Activated naive CD4-positive, alpha-beta T cell treated with Interleukin-2 at 50 U/mL for 16 hours (primary cell): ENCODE results near the gene KNSTRN.

Source experiments
- DNase-seq: peaks from one replicate; pipeline ENCODE4 v3.0.0-alpha.2; 2020

The KNSTRN gene, protein sequence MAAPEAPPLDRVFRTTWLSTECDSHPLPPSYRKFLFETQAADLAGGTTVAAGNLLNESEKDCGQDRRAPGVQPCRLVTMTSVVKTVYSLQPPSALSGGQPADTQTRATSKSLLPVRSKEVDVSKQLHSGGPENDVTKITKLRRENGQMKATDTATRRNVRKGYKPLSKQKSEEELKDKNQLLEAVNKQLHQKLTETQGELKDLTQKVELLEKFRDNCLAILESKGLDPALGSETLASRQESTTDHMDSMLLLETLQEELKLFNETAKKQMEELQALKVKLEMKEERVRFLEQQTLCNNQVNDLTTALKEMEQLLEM

GRCh38 chr15:40382580-40383456 lies at the start of gene KNSTRN:
TSS of gene KNSTRN (plus strand) at chr15:40382721. CDS start at chr15:40382836, 115 bp downstream.
- DNase-seq = peak; percentile 93

DNA sequence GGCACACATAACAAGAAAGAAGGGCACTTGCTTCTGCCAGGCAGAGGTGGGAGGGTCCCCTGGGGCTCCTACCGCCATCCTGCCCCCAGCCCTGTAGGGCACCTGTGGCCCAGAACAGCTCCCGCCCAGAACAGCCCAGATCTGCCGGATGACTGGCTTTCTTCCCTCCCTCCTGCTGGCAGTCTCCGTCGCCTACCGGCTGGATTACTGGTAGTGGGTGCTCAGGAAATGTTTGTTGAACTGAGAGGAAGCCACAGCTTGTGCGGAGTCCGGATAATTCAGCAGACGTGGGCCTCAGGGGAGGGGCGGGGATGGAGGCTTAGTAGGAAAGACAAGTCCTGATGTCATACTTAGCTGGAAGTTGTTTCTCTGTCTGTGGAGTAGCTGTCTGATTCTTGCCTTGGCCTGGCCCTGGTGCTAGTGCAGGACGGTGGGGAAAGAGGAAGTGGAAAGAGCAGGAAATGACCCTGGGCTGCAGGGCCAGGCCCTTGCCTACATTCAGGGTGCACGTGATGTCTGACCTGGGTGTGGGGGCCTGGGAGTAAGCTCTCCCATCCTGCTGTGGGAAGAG lies 48.5 kb upstream of the KNSTRN start:
- DNase-seq = no peak

DNA sequence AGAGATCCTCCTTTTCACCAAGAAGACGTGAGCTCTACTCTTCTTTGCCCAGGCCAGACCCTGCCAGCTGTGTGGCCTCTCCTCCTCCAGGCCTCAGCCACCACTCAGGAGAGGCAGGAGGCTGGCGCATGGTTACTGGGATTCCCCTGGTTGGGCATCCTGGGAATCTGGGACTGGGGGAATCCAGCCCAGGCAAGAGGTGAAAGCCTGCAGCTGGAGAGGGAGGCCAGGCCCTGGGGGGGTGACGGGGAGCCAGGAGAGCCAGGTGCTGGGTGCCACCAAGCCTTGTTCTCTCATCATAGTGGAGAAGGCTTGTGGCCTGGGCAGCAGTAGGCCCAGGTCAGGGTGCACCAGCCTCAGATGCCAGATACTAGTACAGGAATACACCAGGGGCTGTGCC lies 48.0 kb upstream of the KNSTRN start:
- no peak for DNase-seq

DNA sequence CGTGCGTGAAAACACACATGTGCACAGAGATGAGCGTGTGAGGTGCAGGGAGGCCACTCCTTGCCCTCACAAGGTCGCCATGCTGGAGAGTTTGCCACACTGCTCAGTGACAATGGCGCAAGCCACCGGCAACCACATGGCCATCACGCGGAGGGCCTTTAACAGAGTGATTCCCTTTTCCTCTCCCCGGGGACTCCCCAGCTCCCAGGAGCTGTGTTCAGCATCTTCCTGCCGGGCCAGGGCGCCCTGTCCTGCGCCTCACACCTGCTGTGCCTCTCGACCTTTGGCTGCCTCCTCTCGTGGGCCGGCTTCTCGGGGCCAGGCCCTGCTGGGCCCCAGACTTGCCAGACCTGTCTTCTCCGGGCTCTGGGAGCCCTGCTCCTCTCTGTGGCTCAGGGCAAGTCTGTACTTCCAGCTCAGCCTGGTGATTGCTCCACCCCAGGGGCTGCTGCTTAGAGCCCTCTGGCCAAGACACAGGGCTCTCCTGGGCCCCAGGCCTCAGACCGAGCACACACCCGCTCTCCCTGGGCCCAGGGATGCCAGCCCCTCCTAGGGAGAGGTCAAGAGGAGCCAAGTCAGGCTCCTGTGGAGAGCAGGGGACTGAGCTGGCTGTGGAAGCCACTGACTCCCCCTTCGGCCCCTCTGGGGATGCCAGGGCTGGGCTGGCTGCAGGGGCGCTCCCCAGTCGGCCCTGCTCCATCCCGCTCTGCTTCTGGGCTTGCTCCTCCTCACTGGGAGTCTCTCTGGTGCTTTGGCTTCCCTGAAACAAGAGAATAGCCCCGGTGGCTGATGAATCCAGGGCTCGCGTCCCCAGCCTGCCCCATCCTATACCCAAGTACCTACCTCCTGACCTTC lies 47.4 kb upstream of the KNSTRN start:
- no peak for DNase-seq

DNA sequence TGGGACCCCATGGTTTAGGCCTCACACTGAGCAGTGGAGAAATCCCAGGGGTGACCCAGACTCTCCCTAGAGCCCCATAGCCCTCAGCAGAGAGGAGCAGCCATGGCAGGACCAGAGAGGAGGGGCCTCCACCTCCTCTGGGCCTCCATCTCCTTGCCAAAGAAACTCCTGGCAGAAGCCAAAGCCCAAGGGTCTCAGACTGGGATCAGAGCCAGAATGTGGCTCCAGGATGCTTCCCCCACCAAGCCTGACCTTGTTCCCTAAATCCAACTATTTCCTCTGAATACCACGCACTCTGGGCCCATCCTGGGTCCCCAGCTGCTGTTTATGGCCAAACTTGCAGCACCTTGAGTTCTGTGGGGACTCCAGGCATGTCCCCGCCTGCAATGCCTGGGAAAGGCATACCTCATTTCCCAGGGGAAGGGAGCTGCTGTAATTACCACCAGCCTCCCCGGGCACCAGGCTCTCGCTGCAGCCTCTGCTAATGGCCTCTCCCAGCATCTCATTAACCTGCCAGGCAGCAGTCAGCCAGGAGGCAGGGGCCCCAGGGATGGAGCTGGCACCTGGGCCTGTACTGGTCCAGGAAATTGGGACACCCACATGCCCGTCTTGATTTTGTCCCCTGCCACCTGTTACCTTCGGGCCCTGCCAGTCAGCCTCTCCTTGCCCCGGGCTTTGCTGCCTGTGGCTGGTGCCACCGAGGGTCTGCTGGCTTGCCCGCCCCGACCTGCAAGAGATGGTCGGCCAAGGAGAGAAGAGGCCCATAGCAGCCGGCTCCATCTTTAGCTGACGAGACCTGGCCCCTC lies 46.4 kb upstream of the KNSTRN start:
- DNase-seq = no peak

DNA sequence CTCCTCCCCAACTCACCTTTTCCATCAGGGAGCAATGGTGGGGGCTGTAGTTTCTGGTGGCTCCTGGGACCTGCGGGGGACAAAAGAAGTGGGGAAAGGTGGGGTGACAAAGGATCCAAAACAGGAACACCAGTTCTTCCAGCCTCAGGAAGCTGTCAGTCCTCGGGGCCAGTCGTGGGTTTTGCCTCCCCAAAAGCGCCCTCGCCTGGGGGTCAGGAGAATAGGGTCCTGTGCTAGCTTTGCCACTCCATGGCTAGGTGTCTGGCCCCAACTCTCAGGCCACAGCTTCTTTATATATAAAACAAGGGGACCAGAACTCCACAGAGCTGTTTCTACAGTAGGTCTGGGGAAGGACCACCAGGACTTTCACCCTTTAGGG lies 45.8 kb upstream of the KNSTRN start:
- no peak for DNase-seq

- DNase-seq = no peak
Observed at GRCh38 chr15:40337597-40337996, 44.9 kb upstream of the KNSTRN start.

GRCh38 chr15:40338041-40338657 lies 44.4 kb upstream of the KNSTRN start:
- DNase-seq = peak; percentile 80

GRCh38 chr15:40338921-40339620 lies 43.5 kb upstream of the KNSTRN start:
- no peak for DNase-seq

DNA sequence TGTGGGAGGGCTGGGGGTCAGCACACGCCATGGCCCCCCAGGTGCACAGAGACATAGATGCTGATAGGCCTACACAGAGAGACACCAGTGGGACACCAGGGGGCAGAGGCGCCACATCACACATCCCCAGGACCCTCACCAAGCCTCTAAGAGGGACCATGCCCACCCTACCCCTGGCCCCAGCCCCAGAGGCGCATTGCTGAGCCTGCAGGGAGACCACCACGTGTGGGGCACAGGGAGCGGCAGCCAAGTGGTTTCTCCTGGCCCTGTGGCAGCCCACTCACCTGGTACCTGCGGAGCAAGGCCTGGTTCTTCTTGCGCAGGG lies 42.9 kb upstream of the KNSTRN start:
- DNase-seq = no peak

DNA sequence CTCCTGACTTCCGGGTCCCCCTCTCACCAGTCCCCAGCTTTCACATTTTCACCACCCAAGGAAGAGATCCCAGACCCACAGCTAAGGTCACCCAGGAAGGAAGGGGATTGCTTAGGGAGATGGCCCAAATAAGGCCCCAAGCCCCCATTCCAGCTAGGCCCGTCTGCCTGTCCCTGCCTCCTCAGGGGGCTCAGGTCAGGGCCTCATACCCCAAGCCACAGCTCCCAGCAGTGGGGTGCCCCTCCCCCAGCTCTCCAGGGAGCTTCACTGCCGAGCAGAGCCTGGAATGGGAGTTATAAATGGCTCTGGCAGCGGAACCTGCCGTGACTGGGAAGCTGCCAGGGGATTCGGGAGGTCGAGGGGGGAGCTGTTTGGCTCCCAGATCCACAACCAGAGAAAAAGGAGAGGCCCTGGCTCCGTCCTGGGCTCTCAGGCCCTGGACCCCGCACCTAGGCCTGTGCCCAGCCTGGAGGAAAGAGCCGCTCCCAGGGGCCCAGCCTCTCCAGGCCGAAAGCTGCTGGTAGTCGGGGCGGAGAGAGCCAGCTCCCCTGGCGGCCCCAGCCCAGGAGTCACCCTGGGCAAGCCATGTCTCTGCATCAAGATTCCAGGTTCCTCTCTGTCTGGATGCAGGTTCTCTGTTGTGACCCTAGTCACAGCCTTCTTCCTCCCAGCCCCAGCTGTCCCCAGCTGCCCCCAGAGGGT lies 42.3 kb upstream of the KNSTRN start:
- DNase-seq = no peak

DNA sequence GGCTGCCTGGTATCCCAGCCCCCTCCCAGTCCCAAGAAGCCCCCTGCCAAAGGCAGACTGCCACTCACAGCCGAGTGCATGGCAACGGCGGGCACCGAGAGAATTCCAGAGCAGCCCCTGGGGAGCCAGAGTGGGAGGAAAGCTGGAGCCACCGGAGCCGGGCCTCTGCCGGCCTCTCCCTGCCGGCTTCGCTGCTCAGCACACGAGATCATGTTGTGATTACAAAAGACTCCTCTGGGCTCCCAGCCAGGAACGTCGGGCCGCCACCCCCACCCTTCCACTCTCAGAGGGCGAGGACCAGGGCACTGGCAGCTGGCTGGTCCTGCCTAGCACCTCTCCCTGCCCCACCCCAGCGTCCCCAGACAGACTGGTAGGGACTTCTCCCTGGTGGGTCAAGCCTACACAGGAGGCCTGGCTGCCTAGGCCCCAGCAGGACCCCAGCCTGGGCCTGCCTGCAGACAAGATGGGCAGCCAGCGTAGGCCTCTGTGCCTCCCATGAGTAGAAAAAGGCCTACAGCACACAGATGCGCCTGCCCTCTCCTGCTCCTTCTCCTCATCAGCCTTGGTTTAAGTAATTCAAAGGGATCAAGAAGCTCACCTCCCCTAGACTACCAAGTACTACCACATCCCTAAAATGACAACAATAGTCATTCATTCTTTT lies 41.7 kb upstream of the KNSTRN start, which contains the start of gene CCDC9B:
Gene CCDC9B (minus strand): TSS at position 200 of the 661 bp plus-strand sequence. CDS start 120 bp downstream, at position 80.
- DNase-seq = no peak

DNA sequence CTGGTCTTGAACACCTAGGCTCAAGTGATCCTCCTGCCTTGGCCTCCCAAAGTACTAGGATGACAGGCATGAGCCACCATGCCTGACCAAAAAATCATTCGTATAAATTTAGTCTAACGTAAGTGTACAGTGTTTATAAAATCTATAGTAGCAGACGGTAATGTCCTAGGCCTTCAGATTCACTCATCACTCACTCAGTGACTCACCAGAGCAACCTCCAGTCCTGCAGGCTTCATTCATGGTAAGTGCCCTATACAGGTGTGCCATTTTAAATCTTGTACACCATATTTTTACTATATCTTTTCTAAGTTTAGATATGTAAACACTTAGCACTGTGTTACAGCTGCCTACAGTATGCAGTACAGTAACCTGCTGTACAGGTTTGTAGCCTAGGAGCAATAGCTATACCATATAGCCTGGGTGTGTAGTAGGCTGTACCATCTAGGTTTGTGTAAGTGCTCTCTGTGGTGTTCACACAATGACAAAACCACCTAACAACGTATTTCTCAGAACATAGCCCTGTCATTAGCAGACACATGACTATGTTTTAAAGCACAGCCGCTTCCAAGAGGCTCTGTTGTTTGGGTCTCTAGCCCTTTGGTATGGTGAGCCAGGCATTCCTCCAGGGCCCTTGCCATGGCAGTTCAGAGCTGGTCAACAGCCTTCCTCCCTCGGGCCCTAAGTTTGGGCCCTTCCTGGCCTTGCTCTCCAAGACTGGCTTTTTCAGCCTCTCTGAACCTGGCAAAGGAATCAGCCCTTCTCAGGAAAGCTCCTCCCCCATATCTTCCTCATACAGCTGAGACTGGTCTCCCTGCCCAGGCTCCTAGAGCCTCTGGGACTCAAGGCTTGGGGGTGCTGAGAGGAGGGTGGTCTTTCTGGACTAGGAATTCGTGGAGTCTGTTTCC lies 39.9 kb upstream of the KNSTRN start:
- no peak for DNase-seq

DNA sequence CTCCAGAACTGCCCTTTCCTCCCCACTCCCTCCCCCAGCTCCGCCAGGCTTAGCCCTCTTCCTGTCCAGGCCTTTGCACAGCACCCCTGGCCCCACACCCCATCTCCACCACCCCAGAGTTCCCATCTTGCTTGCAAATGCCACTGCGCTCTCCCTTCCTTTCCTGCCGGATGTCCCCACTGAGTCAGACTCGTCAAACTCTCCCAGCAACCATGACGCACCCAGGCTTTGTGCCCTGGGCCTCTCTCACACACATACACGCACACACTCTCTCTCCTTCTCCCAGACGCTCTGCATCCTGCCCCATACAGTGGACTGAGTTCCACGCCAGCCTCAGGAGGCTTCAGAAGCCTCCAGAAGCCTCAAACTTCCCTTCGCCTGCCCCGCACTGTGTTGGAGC lies 39.0 kb upstream of the KNSTRN start:
- no peak for DNase-seq

GRCh38 chr15:40344217-40344616 lies 38.3 kb upstream of the KNSTRN start:
- DNase-seq = no peak

GRCh38 chr15:40344631-40345120 lies 37.8 kb upstream of the KNSTRN start:
- DNase-seq = peak; percentile 71

- no peak for DNase-seq
Observed at GRCh38 chr15:40345225-40345866, 37.2 kb upstream of the KNSTRN start.
